Spleen (tissue), 11 donors: ENCODE measurements around the gene RAB3GAP1. TPM values are rescaled to one million over a fixed set of nuclear protein-coding genes. Genes with fewer than 3 reads are reported as not detected.
"Not testable (repeated sequence)": the region's sequence is repeated elsewhere in the genome, so short reads cannot be mapped to it uniquely, and the experiment has no call there.

ENCODE experiments used
- DNase-seq: peaks from one replicate; pipeline ENCODE4 v3.0.0-alpha.2; 2020
- H3K27ac ChIP-seq, 8 donors: fragments of 200-600 bp; sonication (generic) in 7 of 8; 1 replicate in 4 of 8; 2 replicates in 4 of 8; pipeline versions ENCODE4 v1.5.0 to v1.8.0; 2016 to 2021; ENCODE audit warnings: inconsistent platforms in 4 of 8, mild to moderate bottlenecking in 4 of 8, moderate library complexity in 1 of 8
- H3K27me3 ChIP-seq, 7 donors: fragments of 200-600 bp; sonication (generic) in 6 of 7; replicated peaks in 1 of 7; 1 replicate in 4 of 7; 2 replicates in 3 of 7; pipeline versions ENCODE4 v1.5.0 to v1.8.0; 2016 to 2021; ENCODE audit warnings: inconsistent platforms in 3 of 7, mild to moderate bottlenecking in 1 of 7
- H3K36me3 ChIP-seq, 6 donors: fragments of 200-600 bp; sonication (generic) in 5 of 6; 1 replicate in 4 of 6; 2 replicates in 2 of 6; pipeline versions ENCODE4 v1.5.0 to v1.8.0; 2016 to 2021; ENCODE audit warnings: inconsistent platforms in 2 of 6
- H3K4me1 ChIP-seq, 6 donors: fragments of 200-600 bp; sonication (generic) in 5 of 6; 1 replicate in 3 of 6; 2 replicates in 3 of 6; pipeline versions ENCODE4 v1.5.0 to v1.8.0; 2016 to 2021; ENCODE audit warnings: inconsistent platforms in 3 of 6
- H3K4me3 ChIP-seq, 8 donors: fragments of 200-600 bp; sonication (generic) in 7 of 8; 1 replicate in 4 of 8; 2 replicates in 4 of 8; pipeline versions ENCODE4 v1.5.0 to v1.8.0; 2016 to 2021; ENCODE audit warnings: inconsistent platforms in 4 of 8, mild to moderate bottlenecking in 4 of 8, moderate library complexity in 2 of 8
- H3K9me3 ChIP-seq, 8 donors: fragments of 200-600 bp; sonication (generic) in 7 of 8; 1 replicate in 4 of 8; 2 replicates in 4 of 8; pipeline versions ENCODE4 v1.5.0 to v1.8.0; 2016 to 2021; ENCODE audit warnings: inconsistent platforms in 4 of 8
- CTCF ChIP-seq, 11 experiments: fragments of 200-600 bp in 7 of 11; fragments of 450-650 bp in 4 of 11; sonication (generic) in 4 of 11; IDR thresholded peaks in 8 of 11; conservative IDR thresholded peaks in 3 of 11; 1 replicate in 7 of 11; 2 replicates in 4 of 11; pipeline versions ENCODE4 v1.4.0 to v1.8.0; 2016 to 2021; ENCODE audit warnings: antibody characterized with exemption in 11 of 11, inconsistent platforms in 4 of 11, mild to moderate bottlenecking in 1 of 11
- POLR2A ChIP-seq, 3 donors: fragments of 450-650 bp; IDR thresholded peaks; one replicate each; pipeline ENCODE4 v1.5.1; 2017; ENCODE audit warnings: antibody characterized with exemption in 3 of 3, mild to moderate bottlenecking in 1 of 3
- POLR2AphosphoS5 ChIP-seq, 3 donors: sonication (generic); formaldehyde crosslinking; IDR thresholded peaks; one replicate each; pipeline ENCODE4 v1.5.1; 2017; ENCODE audit warnings: antibody characterized with exemption in 3 of 3
- WGBS, 5 donors: extraction: QIAGEN DNeasy Blood & Tissue Kit in 3 of 5; methylation state at CpG; one replicate each; pipeline versions ENCODE4 v1.1.5 to v1.1.7; 2013 to 2018; 5-methylcytosine and 5-hydroxymethylcytosine counted together
- intact Hi-C: fragments of 100-400 bp; cut with DNase I; formaldehyde crosslinking; loops from one replicate; pipeline ENCODE4 v1.15.0; 2023; ENCODE audit warnings: low total_unique reads
- polyA plus RNA-seq, 3 donors: library from polyadenylated mRNA; stranded (reverse); fragments of 200-250 nt; gene quantifications; one replicate each; pipeline ENCODE4 v1.2.1, GENCODE V29; 2013
- total RNA-seq, 7 donors: library from RNA; depleted of rRNA in 3 of 7; stranded (reverse); fragments of >200 nt in 3 of 7; fragmentation: NEBNext Ultra II Directional in 4 of 7; extraction: Animal tissue kit (Norgen Biotek cat#: 25700) in 4 of 7; gene quantifications; one replicate each; pipeline versions ENCODE4 v1.1.0 to v1.2.1, GENCODE V29; 2016 to 2021
- donor health status: healthy with polysubstance abuse.
- donor health status: DM: no; HTN: no; CAD: no; lungs with moderate emphysema.
- donor health status: DM: no; HTN: no; CAD: no.
- donor health status: Bipolar disorder and iron deficiency.
- donor health status: healthy.
- donor health status: DM: no; HTN: no; CAD: no.
- donor health status: DM: yes; HTN: yes; CAD: no.

The RAB3GAP1 gene
- total and polyA plus RNA-seq, 10 donors, result 11.2 to 49.5 (median 38.9) TPM

GRCh38 chr2:135121016-135121657, 69.0 kb downstream of the RAB3GAP1 start:
- TF ChIP-seq POLR2A (IDR thresholded peaks at IDR 0.05) (no peak), POLR2AphosphoS5 (IDR thresholded peaks at IDR 0.05) (no peak), CTCF (IDR thresholded peaks at IDR 0.05 in 8 of 11, conservative IDR thresholded peaks at IDR 0.05 in 3 of 11) (no peak)
- no peaks in the 10 kb centered on the region for H3K27me3 ChIP-seq
- H3K4me3 ChIP-seq, result no peak overlapping the region
- H3K36me3 ChIP-seq, result peaks cover 0 to 84% (median 30%) of the 10 kb centered on the region in 6 donors
- H3K4me1 ChIP-seq, result no peaks in the 10 kb centered on the region
- H3K9me3 ChIP-seq, result peaks cover 0 to 14% (median 7%) of the 10 kb centered on the region in 8 donors
- no peak for DNase-seq
- no peak overlapping the region for H3K27ac ChIP-seq
- intact Hi-C loops, result no loop called here
- WGBS, 5 donors, result 95 to 100% (median 97%) methylated on average over 2 of the region's 2 CpGs

DNA sequence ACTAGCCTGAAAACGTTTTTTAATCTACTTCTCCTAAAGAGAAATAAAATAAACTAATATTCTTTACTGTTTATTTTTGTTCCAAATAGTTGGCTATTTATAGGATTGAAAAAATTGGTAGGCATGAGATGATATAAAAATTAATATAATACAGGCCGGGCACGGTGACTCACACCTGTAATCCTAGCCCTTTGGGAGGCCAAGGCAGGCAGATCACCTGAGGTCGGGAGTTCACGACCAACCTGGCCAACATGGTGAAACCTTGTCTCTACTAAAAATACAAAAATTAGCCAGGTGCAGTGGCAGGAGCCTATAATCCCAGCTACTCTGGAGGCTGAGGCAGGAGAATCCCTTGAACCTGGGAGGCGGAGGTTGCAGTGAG, 69.6 kb downstream of the RAB3GAP1 start:
- H3K27me3 ChIP-seq, intact Hi-C loops, DNase-seq, H3K4me3 ChIP-seq, H3K27ac ChIP-seq, H3K4me1 ChIP-seq: not testable (repeated sequence)
- 94 to 98% (median 97%) methylated on average over 6 of the region's 6 CpGs for WGBS, 5 donors
- peaks cover 0 to 85% (median 34%) of the 10 kb centered on the region in 6 donors for H3K36me3 ChIP-seq
- peaks cover 0 to 14% (median 7%) of the 10 kb centered on the region in 8 donors for H3K9me3 ChIP-seq

DNA sequence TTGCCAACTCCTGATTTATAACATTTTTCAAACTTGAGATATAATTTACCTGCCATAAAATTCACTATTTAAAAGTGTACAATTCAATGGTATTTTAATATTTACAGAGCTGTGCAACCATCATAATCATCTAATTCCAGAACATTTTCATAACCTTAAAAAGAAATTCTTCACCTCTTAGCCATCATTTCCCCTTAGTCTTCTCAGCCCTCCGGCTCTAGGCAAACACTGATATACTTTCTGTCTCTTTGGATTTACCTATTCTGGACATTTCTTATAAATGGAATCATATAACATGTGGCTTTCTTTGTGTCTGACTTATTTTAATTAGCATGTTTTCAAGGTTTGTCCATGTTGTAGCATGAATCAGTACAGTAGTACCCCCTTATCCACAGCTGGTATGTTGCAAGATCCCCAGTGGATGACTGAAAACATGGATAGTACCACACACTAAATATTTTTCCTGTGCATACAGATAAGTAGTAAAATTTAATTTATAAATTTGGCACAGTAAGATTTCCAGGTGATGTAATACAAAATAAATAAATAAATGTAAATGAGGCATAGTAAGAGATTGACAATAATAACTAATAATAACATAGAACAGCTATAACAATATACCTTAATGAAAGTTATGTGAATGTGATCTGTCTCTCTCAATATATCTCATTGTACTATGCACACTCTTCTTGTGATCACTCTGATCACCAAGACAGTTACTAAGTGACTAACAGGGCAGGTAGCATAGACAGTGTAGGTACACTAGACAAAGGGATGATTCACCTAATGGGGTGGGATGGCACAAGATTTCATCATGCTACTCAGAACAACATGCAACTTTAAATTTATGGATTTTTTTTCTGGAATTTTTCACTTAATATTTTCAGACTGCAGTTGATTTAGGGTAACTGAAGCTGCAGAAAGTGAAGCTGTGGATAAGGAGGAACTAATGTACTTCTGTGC, 73.1 kb downstream of the RAB3GAP1 start:
- Histone ChIP-seq H3K9me3 (no peaks in the 10 kb centered on the region), H3K4me1 (no peaks in the 10 kb centered on the region), H3K36me3 (peaks cover 2 to 99% (median 55%) of the 10 kb centered on the region in 6 donors), H3K4me3 (no peak overlapping the region), H3K27me3 (no peaks in the 10 kb centered on the region), H3K27ac (no peak overlapping the region)
- intact Hi-C loops, result no loop called here
- WGBS, 5 donors, result 95 to 100% (median 97%) methylated on average over 1 of the region's 1 CpG
- TF ChIP-seq POLR2A (IDR thresholded peaks at IDR 0.05) (no peak), CTCF (IDR thresholded peaks at IDR 0.05 in 8 of 11, conservative IDR thresholded peaks at IDR 0.05 in 3 of 11) (no peak), POLR2AphosphoS5 (IDR thresholded peaks at IDR 0.05) (no peak)
- DNase-seq, result no peak

- Histone ChIP-seq H3K4me1 (no peaks in the 10 kb centered on the region), H3K27ac (no peak overlapping the region), H3K4me3 (no peak overlapping the region), H3K9me3 (no peaks in the 10 kb centered on the region), H3K27me3 (no peaks in the 10 kb centered on the region), H3K36me3 (peaks cover 2 to 99% (median 60%) of the 10 kb centered on the region in 6 donors)
- intact Hi-C loops, result no loop called here
- DNase-seq, result no peak
- TF ChIP-seq CTCF (IDR thresholded peaks at IDR 0.05 in 8 of 11, conservative IDR thresholded peaks at IDR 0.05 in 3 of 11) (no peak), POLR2AphosphoS5 (IDR thresholded peaks at IDR 0.05) (no peak), POLR2A (IDR thresholded peaks at IDR 0.05) (no peak)
- WGBS, 5 donors, result 94 to 100% (median 95%) methylated on average over 2 of the region's 2 CpGs
These were observed 73.8 kb downstream of the RAB3GAP1 start for GRCh38 chr2:135125940-135126339.
